Loucy (cell line): ENCODE measurements around the gene DUSP6.

ENCODE experiments used
- H2AFZ ChIP-seq: fragments of 200-600 bp; sonication (generic); 2 replicates; pipeline ENCODE4 v1.6.0; 2016; ENCODE audit warnings: antibody characterized with exemption, mild to moderate bottlenecking, low read length, moderate library complexity
- H3F3A ChIP-seq: fragments of 200-600 bp; 2 replicates; pipeline ENCODE4 v1.6.0; 2016; ENCODE audit warnings: antibody characterized with exemption, low read depth, mild to moderate bottlenecking
- H3K27me3 ChIP-seq: fragments of 200-600 bp; sonication (generic); 2 replicates; pipeline ENCODE4 v1.6.1; 2014; ENCODE audit warnings: low read length, mild to moderate bottlenecking; ENCODE audit not compliant: insufficient read depth, poor library complexity, severe bottlenecking
- H3K36me3 ChIP-seq: fragments of 200-600 bp; sonication (generic); 2 replicates; pipeline ENCODE4 v1.6.1; 2016; ENCODE audit warnings: low read length; ENCODE audit not compliant: insufficient read depth
- H3K4me1 ChIP-seq: fragments of 200-600 bp; sonication (generic); 2 replicates; pipeline ENCODE4 v1.5.1; 2014; ENCODE audit warnings: low read length, mild to moderate bottlenecking; ENCODE audit not compliant: insufficient read depth, poor library complexity, severe bottlenecking
- H3K4me2 ChIP-seq: fragments of 200-600 bp; sonication (generic); 2 replicates; pipeline ENCODE4 v1.6.0; 2014; ENCODE audit warnings: antibody characterized with exemption, low read length, low read depth, mild to moderate bottlenecking; ENCODE audit not compliant: poor library complexity, severe bottlenecking
- H3K4me3 ChIP-seq: fragments of 200-600 bp; sonication (generic); 2 replicates; pipeline ENCODE4 v1.5.1; 2014; ENCODE audit warnings: low read length, mild to moderate bottlenecking, mixed read lengths; ENCODE audit not compliant: poor library complexity, severe bottlenecking
- H3K79me2 ChIP-seq: fragments of 200-600 bp; sonication (generic); 2 replicates; pipeline ENCODE4 v1.6.1; 2014; ENCODE audit warnings: low read length; ENCODE audit not compliant: insufficient read depth
- H3K9ac ChIP-seq: fragments of 200-600 bp; sonication (generic); 2 replicates; pipeline ENCODE4 v1.6.0; 2014; ENCODE audit warnings: mild to moderate bottlenecking, low read depth, low read length, moderate library complexity; ENCODE audit not compliant: poor library complexity, severe bottlenecking
- H3K9me2 ChIP-seq: fragments of 200-600 bp; sonication (generic); replicated peaks from 2 replicates; pipeline ENCODE4 v1.6.1; 2016; ENCODE audit warnings: low read depth, low read length, mixed read lengths
- H3K9me3 ChIP-seq: fragments of 200-600 bp; sonication (generic); 2 replicates; pipeline ENCODE4 v1.6.1; 2014; ENCODE audit warnings: mild to moderate bottlenecking, antibody characterized with exemption, low read length, low read depth; ENCODE audit not compliant: insufficient read depth
- H4K20me1 ChIP-seq: fragments of 200-600 bp; sonication (generic); 2 replicates; pipeline ENCODE4 v1.6.0; 2014; ENCODE audit warnings: antibody characterized with exemption, low read length, mild to moderate bottlenecking; ENCODE audit not compliant: insufficient read depth, poor library complexity, severe bottlenecking
- CTCF ChIP-seq: fragments of 200-600 bp; sonication (generic); conservative IDR thresholded peaks from 2 replicates; pipeline ENCODE4 v1.5.1; 2014; ENCODE audit warnings: mild to moderate bottlenecking, antibody characterized with exemption, low read length
- EZH2phosphoT487 ChIP-seq: fragments of 200-600 bp; IDR thresholded peaks from 2 replicates; pipeline ENCODE4 v1.6.1; 2018; ENCODE audit warnings: antibody characterized with exemption, mild to moderate bottlenecking, moderate library complexity, borderline replicate concordance

The DUSP6 gene

GRCh38 chr12:89370421-89370831, 18.1 kb upstream of the DUSP6 start:
- H3K9ac ChIP-seq, result no peak overlapping the region
- H3F3A ChIP-seq, result no peaks in the 10 kb centered on the region
- H4K20me1 ChIP-seq, result no peaks in the 10 kb centered on the region
- TF ChIP-seq CTCF (no peak), EZH2phosphoT487 (no peak)
- no peaks in the 10 kb centered on the region for H3K79me2 ChIP-seq
- H3K9me2 ChIP-seq, result no peaks in the 10 kb centered on the region
- peak overlapping the region; percentile 5 for H3K4me2 ChIP-seq
- H3K9me3 ChIP-seq, result no peaks in the 10 kb centered on the region
- no peak overlapping the region for H2AFZ ChIP-seq
- H3K36me3 ChIP-seq, result no peaks in the 10 kb centered on the region
- H3K4me3 ChIP-seq, result no peak overlapping the region
- peaks cover 11% of the 10 kb centered on the region for H3K4me1 ChIP-seq
- no peaks in the 10 kb centered on the region for H3K27me3 ChIP-seq

GRCh38 chr12:89369166-89369565, 16.9 kb upstream of the DUSP6 start:
- Histone ChIP-seq H3K9me2 (no peaks in the 10 kb centered on the region), H4K20me1 (no peaks in the 10 kb centered on the region), H3K4me3 (no peak overlapping the region), H3K4me1 (peaks cover 11% of the 10 kb centered on the region), H2AFZ (no peak overlapping the region), H3K79me2 (no peaks in the 10 kb centered on the region), H3K27me3 (no peaks in the 10 kb centered on the region), H3K9me3 (no peaks in the 10 kb centered on the region), H3K4me2 (no peak overlapping the region), H3K36me3 (no peaks in the 10 kb centered on the region), H3F3A (no peaks in the 10 kb centered on the region), H3K9ac (no peak overlapping the region)
- TF ChIP-seq CTCF (no peak), EZH2phosphoT487 (no peak)

GRCh38 chr12:89368391-89368790, 16.1 kb upstream of the DUSP6 start:
- no peak for TF ChIP-seq CTCF
- no peak for TF ChIP-seq EZH2phosphoT487
- no peak overlapping the region for H3K9ac ChIP-seq
- peaks cover 11% of the 10 kb centered on the region for H3K4me1 ChIP-seq
- no peak overlapping the region for H3K4me3 ChIP-seq
- H3K9me3 ChIP-seq, result no peaks in the 10 kb centered on the region
- no peaks in the 10 kb centered on the region for H3K9me2 ChIP-seq
- no peaks in the 10 kb centered on the region for H4K20me1 ChIP-seq
- no peak overlapping the region for H3K4me2 ChIP-seq
- H3K36me3 ChIP-seq, result no peaks in the 10 kb centered on the region
- H3K27me3 ChIP-seq, result no peaks in the 10 kb centered on the region
- H3F3A ChIP-seq, result no peaks in the 10 kb centered on the region
- no peaks in the 10 kb centered on the region for H3K79me2 ChIP-seq
- no peak overlapping the region for H2AFZ ChIP-seq
